ENCODE data around the gene TMEM164.

The TMEM164 gene

DNA sequence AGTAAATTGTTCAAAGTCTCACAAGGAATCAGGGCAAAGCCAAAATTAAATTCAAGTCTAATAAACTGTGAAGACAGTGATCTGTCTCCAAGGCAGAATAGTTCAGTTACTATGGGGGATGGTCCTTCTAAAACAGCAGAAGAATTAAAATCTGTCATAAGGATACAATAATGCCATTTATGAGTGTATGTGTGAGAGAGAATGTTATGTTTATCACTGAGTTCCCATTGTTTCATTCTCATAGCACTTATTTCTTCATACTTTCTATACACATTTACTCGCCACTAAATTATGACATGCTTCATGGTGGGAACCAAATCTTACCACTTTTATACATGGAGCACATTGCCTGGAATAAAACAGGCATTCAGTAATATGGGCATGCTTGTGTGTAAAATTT lies 212.5 kb downstream of the TMEM164 start:
- no peak for DNase-seq

GRCh38 chrX:110216027-110216426 lies 213.1 kb downstream of the TMEM164 start:
- no peak for DNase-seq

DNA sequence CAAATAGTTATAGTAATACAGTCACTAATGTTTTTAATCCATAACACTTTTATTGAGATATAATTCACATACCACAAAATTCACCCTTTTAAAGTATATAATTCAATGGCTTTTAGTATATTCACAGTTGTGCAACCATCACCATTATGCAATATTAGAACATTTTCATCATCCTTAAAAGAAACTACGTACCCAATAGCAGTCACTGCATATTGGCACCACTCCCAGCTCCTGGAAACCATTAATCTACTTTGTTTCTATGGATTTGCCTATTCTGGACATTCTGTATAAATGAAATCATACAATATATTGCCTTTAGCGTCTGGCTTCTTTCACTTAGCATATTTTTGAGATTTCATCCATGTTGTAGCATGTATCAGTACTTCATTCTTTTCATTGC lies 215.7 kb downstream of the TMEM164 start:
- no peak for DNase-seq

DNA sequence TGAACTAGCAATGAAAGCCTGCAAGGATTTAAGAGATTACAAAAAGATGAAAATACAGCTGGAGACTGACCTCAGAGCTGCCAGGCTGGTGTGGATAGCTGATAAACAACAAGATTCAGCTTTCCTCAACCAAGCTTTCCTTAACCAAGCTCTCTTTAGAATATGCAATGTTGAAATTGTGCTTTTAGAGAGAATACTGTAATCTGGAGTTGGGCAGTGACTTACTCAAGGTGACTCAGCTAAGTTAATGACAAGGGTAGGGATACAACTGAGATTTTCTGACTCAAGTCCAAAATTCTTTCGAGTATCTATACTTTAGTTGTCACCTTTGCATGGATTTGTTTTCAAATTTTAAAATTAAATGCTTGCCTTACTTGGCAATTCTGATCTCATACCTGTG lies 217.0 kb downstream of the TMEM164 start:
- no peak for DNase-seq

- no peak for DNase-seq
Measured at GRCh38 chrX:110222497-110223257, 219.8 kb downstream of the TMEM164 start.

GRCh38 chrX:110224926-110225617 lies 222.2 kb downstream of the TMEM164 start:
- no peak for DNase-seq

- no peak for DNase-seq
Measured at GRCh38 chrX:110226931-110227330, 224.0 kb downstream of the TMEM164 start.
